Measurements from ENCODE around the gene BCL2.

GRCh38 chr18:63236406-63236805 is 83.2 kb downstream of the BCL2 start:
- TF ChIP-seq CTCF (IDR thresholded peaks at IDR 0.05) (no peak), POLR2A (IDR thresholded peaks at IDR 0.05) (no peak), POLR2AphosphoS5 (IDR thresholded peaks at IDR 0.05) (peak in 2 of 4 donors; percentile 7 to 15), EP300 (IDR thresholded peaks at IDR 0.05) (no peak)

Data from sigmoid colon (tissue), 4 donors.